AG04449 (cell line): ENCODE measurements around the gene CD44.
"Not testable (repeated sequence)": the region's sequence is repeated elsewhere in the genome, so short reads cannot be mapped to it uniquely, and the experiment has no call there.

Experiments
- CTCF ChIA-PET: fragments of 350-600 bp; formaldehyde crosslinking; extraction: SDS; loops from one replicate; lab custom pipeline; 2021; ENCODE audit warnings: antibody characterized with exemption; lab: Yijun Ruan, JAX
- POLR2A ChIA-PET: fragments of 400-600, 350-600 bp; formaldehyde crosslinking; extraction: SDS; loops from one replicate; lab custom pipeline; 2020; ENCODE audit warnings: antibody characterized with exemption, inconsistent platforms; lab: Yijun Ruan, JAX
- DNase-seq: peaks from one replicate; pipeline ENCODE4 v3.0.0-alpha.2; 2010; ENCODE audit warnings: low read depth, low spot score
- H3K4me3 ChIP-seq: 2 replicates; pipeline ENCODE4 v1.5.1; 2011; ENCODE audit warnings: low read depth, mild to moderate bottlenecking, control low read depth, low read length
- TF ChIP-seq, protein P1 (sequence below): IDR thresholded peaks from one replicate; pipeline ENCODE4 v1.5.1; 2011; ENCODE audit warnings: mild to moderate bottlenecking, moderate library complexity, low read length, control low read depth, inconsistent platforms; ENCODE audit not compliant: insufficient read depth; ENCODE audit errors: missing control alignments

Gene CD44

DNA sequence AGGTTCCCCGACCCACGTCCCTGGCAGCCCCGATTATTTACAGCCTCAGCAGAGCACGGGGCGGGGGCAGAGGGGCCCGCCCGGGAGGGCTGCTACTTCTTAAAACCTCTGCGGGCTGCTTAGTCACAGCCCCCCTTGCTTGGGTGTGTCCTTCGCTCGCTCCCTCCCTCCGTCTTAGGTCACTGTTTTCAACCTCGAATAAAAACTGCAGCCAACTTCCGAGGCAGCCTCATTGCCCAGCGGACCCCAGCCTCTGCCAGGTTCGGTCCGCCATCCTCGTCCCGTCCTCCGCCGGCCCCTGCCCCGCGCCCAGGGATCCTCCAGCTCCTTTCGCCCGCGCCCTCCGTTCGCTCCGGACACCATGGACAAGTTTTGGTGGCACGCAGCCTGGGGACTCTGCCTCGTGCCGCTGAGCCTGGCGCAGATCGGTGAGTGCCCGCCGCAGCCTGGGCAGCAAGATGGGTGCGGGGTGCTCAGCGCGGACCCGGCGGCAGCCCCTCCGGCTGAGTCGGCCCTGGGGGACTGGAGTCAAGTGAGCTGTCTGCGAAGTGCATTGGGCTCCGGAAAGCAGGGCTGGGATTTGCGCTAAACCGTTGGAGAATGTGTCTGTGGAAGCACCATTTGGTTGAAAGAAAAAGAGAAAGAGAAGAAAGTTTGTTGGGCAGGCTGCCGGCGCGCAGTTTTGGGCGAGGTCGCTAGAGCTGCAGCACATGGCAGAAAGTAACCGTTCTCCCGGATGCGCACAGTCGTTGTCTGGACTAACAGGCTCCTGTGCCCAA lies at the start of gene CD44:
Gene CD44 (plus strand): TSS at position 229 of the 779 bp plus-strand sequence. CDS start 133 bp downstream, at position 362.
- peak within 1 kb of the TSS; percentile 94 for H3K4me3 ChIP-seq
- TF ChIP-seq, protein P1, sequence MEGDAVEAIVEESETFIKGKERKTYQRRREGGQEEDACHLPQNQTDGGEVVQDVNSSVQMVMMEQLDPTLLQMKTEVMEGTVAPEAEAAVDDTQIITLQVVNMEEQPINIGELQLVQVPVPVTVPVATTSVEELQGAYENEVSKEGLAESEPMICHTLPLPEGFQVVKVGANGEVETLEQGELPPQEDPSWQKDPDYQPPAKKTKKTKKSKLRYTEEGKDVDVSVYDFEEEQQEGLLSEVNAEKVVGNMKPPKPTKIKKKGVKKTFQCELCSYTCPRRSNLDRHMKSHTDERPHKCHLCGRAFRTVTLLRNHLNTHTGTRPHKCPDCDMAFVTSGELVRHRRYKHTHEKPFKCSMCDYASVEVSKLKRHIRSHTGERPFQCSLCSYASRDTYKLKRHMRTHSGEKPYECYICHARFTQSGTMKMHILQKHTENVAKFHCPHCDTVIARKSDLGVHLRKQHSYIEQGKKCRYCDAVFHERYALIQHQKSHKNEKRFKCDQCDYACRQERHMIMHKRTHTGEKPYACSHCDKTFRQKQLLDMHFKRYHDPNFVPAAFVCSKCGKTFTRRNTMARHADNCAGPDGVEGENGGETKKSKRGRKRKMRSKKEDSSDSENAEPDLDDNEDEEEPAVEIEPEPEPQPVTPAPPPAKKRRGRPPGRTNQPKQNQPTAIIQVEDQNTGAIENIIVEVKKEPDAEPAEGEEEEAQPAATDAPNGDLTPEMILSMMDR, result no peak
- POLR2A ChIA-PET, result interaction anchor here (0.6 to 2.1 kb wide), 22 partner anchors 9 to 225 kb away, joined by 3 to 10 read pairs (median 4); no protein-coding TSS in a partner anchor
- CTCF ChIA-PET, result interaction anchor here (0.7 to 2.0 kb wide), 9 partner anchors 11 to 252 kb away, joined by 3 to 8 read pairs (median 4); no protein-coding TSS in a partner anchor
- DNase-seq, result no peak

GRCh38 chr11:35089666-35090065 lies 49.3 kb upstream of the CD44 start:
- H3K4me3 ChIP-seq, result no peak overlapping the region
- ChIA-PET POLR2A (no interaction called here), CTCF (no interaction called here)
- no peak for DNase-seq
- TF ChIP-seq, protein P1, result no peak

DNA sequence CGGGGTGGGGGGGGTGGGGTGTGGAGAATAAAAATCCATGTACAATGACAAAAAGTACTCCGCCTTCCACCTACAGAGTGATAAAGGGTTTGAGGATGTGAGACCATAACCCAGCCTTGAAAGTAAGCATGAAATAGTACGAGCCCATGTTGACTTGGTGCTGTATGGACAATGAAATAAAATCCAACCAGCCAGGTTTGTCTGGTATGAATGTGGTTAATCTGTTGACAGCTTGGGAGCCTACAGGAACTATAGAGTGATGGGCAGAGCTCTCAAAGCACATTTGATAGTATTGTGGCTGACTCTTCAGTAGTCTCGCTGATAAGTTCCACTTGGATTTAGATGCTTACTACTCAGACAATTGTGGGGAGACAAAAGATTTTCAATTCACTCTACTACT lies 48.8 kb upstream of the CD44 start:
- TF ChIP-seq, protein P1, result no peak
- DNase-seq, result no peak
- CTCF ChIA-PET, result no interaction called here
- POLR2A ChIA-PET, result no interaction called here
- H3K4me3 ChIP-seq, result no peak overlapping the region

DNA sequence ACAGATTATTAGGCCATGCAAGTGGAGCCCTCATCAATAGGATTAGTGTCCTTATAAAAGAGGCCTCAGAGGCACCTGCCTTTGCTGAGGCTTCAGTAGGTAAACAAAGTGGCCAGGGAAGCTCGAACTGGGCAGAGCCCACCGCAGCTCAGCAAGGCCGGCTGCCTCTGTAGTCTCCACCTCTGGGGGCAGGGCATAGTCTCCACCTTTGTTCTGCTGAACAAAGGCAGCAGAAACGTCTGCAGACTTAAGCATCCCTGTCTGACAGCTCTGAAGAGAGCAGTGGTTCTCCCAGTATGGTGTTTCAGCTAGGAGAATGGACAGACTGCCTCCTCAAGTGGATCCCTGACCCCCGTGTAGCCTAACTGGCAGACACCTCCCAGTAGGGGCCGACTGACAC lies 48.0 kb upstream of the CD44 start:
- CTCF ChIA-PET, H3K4me3 ChIP-seq, POLR2A ChIA-PET, DNase-seq: not testable (repeated sequence)

DNA sequence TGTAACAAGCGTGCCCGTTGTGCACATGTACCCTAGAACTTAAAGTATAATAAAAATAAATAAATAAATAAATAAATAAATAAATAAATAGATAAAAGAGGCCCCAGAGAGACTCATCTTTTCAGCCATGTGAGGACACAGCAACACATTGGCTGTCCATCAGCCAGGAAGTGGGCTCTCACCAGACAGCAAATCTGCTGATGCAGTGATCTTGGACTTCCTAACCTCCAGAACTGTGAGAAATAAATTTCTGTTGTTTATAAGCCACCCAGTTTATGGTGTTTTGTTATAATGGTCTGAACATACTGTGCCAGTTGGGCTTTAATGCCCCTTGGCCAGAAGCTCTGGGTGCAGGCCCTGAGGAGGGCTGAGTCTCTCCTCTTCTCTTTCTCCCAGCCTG lies 42.2 kb upstream of the CD44 start:
- CTCF ChIA-PET, result no interaction called here

GRCh38 chr11:35097814-35098455 lies 41.0 kb upstream of the CD44 start:
- CTCF ChIA-PET, result no interaction called here
- no peak overlapping the region for H3K4me3 ChIP-seq
- TF ChIP-seq, protein P1, result no peak
- POLR2A ChIA-PET, result no interaction called here
- no peak for DNase-seq

More for the DNA sequence above, 42.2 kb upstream of the CD44 start:
- TF ChIP-seq, protein P1, result no peak
- DNase-seq, result no peak
- H3K4me3 ChIP-seq, result no peak overlapping the region
- POLR2A ChIA-PET, result no interaction called here
